GM12878 (cell line): ENCODE data around the gene ANTXR2.

Experiments
- BMI1 ChIP-seq: fragments of 450-650 bp; IDR thresholded peaks from 2 replicates; pipeline ENCODE4 v1.6.1; 2016; ENCODE audit warnings: mild to moderate bottlenecking, moderate library complexity, borderline replicate concordance
- CBX3 ChIP-seq: fragments of 200-600 bp; sonication (generic); IDR thresholded peaks from 2 replicates; pipeline ENCODE4 v1.6.1; 2016; ENCODE audit warnings: low read depth, borderline replicate concordance
- GABPA ChIP-seq: IDR thresholded peaks from 2 replicates; pipeline ENCODE4 v1.6.1; 2014; ENCODE audit warnings: antibody characterized with exemption, low read depth, mild to moderate bottlenecking, inconsistent platforms
- POLR2A ChIP-seq: IDR thresholded peaks from 2 replicates; pipeline ENCODE4 v1.6.1; 2011; ENCODE audit warnings: low read depth, mild to moderate bottlenecking, low read length
- RAD51 ChIP-seq: fragments of 450-650 bp; IDR thresholded peaks from 2 replicates; pipeline ENCODE4 v1.6.1; 2016; ENCODE audit warnings: moderate library complexity, mild to moderate bottlenecking, inconsistent platforms
- SP1 ChIP-seq: IDR thresholded peaks from one replicate; pipeline ENCODE4 v1.6.1; 2011; ENCODE audit warnings: low read depth, low read length
- ZNF24 ChIP-seq: fragments of 450-650 bp; IDR thresholded peaks from 2 replicates; pipeline ENCODE4 v1.6.1; 2017; ENCODE audit warnings: antibody characterized with exemption, mild to moderate bottlenecking
- TF ChIP-seq, protein P1 (sequence below), 3 experiments: IDR thresholded peaks in 2 of 3; conservative IDR thresholded peaks in 1 of 3; 2 replicates each; pipeline ENCODE4 v1.5.1; 2011; ENCODE audit warnings: low read depth in 3 of 3, low read length in 3 of 3, mild to moderate bottlenecking in 3 of 3, control low read depth in 2 of 3, moderate library complexity in 2 of 3, inconsistent platforms in 1 of 3, mixed read lengths in 1 of 3; ENCODE audit not compliant: control insufficient read depth in 2 of 3, insufficient read depth in 1 of 3; ENCODE audit errors: extremely low read depth in 1 of 3

- TF ChIP-seq GABPA = no peak
- no peak for TF ChIP-seq POLR2A
- TF ChIP-seq RAD51 = no peak
- TF ChIP-seq ZNF24 = no peak
- TF ChIP-seq SP1 = no peak
- TF ChIP-seq BMI1 = no peak
- no peak for TF ChIP-seq CBX3
- TF ChIP-seq, protein P1, sequence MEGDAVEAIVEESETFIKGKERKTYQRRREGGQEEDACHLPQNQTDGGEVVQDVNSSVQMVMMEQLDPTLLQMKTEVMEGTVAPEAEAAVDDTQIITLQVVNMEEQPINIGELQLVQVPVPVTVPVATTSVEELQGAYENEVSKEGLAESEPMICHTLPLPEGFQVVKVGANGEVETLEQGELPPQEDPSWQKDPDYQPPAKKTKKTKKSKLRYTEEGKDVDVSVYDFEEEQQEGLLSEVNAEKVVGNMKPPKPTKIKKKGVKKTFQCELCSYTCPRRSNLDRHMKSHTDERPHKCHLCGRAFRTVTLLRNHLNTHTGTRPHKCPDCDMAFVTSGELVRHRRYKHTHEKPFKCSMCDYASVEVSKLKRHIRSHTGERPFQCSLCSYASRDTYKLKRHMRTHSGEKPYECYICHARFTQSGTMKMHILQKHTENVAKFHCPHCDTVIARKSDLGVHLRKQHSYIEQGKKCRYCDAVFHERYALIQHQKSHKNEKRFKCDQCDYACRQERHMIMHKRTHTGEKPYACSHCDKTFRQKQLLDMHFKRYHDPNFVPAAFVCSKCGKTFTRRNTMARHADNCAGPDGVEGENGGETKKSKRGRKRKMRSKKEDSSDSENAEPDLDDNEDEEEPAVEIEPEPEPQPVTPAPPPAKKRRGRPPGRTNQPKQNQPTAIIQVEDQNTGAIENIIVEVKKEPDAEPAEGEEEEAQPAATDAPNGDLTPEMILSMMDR (IDR thresholded peaks at IDR 0.05 in 2 of 3, conservative IDR thresholded peaks at IDR 0.05 in 1 of 3; ENCODE audit: control insufficient read depth in 2 of 3, extremely low read depth in 1 of 3, insufficient read depth in 1 of 3, low read depth in 3 of 3, low read length in 3 of 3) = no peak
Measured at GRCh38 chr4:80098635-80099034, 25.6 kb upstream of the ANTXR2 start.
